Duodenal mucosa (tissue), 2 donors: Measurements from ENCODE around the gene WDFY3.
"Not testable (repeated sequence)": the region's sequence is repeated elsewhere in the genome, so short reads cannot be mapped to it uniquely, and the experiment has no call there.

Experiments
- H3K27ac ChIP-seq: one replicate; pipeline ENCODE4 v1.7.0; 2013; ENCODE audit warnings: low read depth, low read length
- H3K27me3 ChIP-seq, 2 donors: one replicate each; pipeline ENCODE4 v1.7.0; 2013; ENCODE audit warnings: low read length in 2 of 2, control low read depth in 1 of 2; ENCODE audit not compliant: insufficient read depth in 2 of 2, control insufficient read depth in 1 of 2
- H3K36me3 ChIP-seq, 2 donors: one replicate each; pipeline ENCODE4 v1.7.0; 2013; ENCODE audit warnings: low read length in 2 of 2, control low read depth in 1 of 2; ENCODE audit not compliant: insufficient read depth in 2 of 2, control insufficient read depth in 1 of 2
- H3K4me1 ChIP-seq, 2 donors: one replicate each; pipeline ENCODE4 v1.7.0; 2013; ENCODE audit warnings: low read length in 2 of 2, control low read depth in 1 of 2; ENCODE audit not compliant: insufficient read depth in 2 of 2, control insufficient read depth in 1 of 2
- H3K4me3 ChIP-seq, 2 donors: one replicate each; pipeline ENCODE4 v1.7.0; 2013; ENCODE audit warnings: low read length in 2 of 2, low read depth in 1 of 2
- H3K9ac ChIP-seq, 2 donors: one replicate each; pipeline ENCODE4 v1.7.0; 2013; ENCODE audit warnings: low read length in 2 of 2, low read depth in 1 of 2
- H3K9me3 ChIP-seq, 2 donors: one replicate each; pipeline ENCODE4 v1.7.0; 2013; ENCODE audit warnings: low read length in 2 of 2, control low read depth in 1 of 2; ENCODE audit not compliant: control insufficient read depth in 1 of 2

The WDFY3 gene

GRCh38 chr4:84677995-84678394, 288.5 kb downstream of the WDFY3 start:
- Histone ChIP-seq H3K27me3 (no peaks in the 10 kb centered on the region), H3K4me3 (no peak overlapping the region), H3K9ac (no peak overlapping the region), H3K4me1 (peaks cover 17 to 20% of the 10 kb centered on the region in 2 donors), H3K9me3 (no peaks in the 10 kb centered on the region), H3K27ac (no peak overlapping the region), H3K36me3 (peaks cover 12 to 39% of the 10 kb centered on the region in 2 donors)

GRCh38 chr4:84677093-84677492, 289.4 kb downstream of the WDFY3 start:
- Histone ChIP-seq H3K9me3 (no peaks in the 10 kb centered on the region), H3K9ac (no peak overlapping the region), H3K27ac (no peak overlapping the region), H3K4me3 (no peak overlapping the region), H3K36me3 (peaks cover 12 to 37% of the 10 kb centered on the region in 2 donors), H3K4me1 (peaks cover 10 to 15% of the 10 kb centered on the region in 2 donors), H3K27me3 (no peaks in the 10 kb centered on the region)

- Histone ChIP-seq H3K27ac (no peak overlapping the region), H3K27me3 (no peaks in the 10 kb centered on the region), H3K4me3 (no peak overlapping the region), H3K4me1 (no peaks in the 10 kb centered on the region), H3K9ac (no peak overlapping the region), H3K9me3 (no peaks in the 10 kb centered on the region), H3K36me3 (peaks cover 12 to 38% of the 10 kb centered on the region in 2 donors)
Measured at GRCh38 chr4:84673475-84674240, 292.8 kb downstream of the WDFY3 start.

- no peak overlapping the region for H3K9ac ChIP-seq
- no peaks in the 10 kb centered on the region for H3K27me3 ChIP-seq
- H3K36me3 ChIP-seq: peaks cover 10 to 29% of the 10 kb centered on the region in 2 donors
- H3K4me1 ChIP-seq: no peaks in the 10 kb centered on the region
- H3K9me3 ChIP-seq: no peaks in the 10 kb centered on the region
- H3K27ac ChIP-seq: no peak overlapping the region
- no peak overlapping the region for H3K4me3 ChIP-seq
Measured at GRCh38 chr4:84672177-84672576, 294.3 kb downstream of the WDFY3 start.

- Histone ChIP-seq H3K27me3 (no peaks in the 10 kb centered on the region), H3K4me3 (no peak overlapping the region), H3K9me3 (no peaks in the 10 kb centered on the region), H3K4me1 (no peaks in the 10 kb centered on the region), H3K27ac (no peak overlapping the region), H3K36me3 (peaks cover 0 to 11% of the 10 kb centered on the region in 2 donors), H3K9ac (no peak overlapping the region)
Measured at GRCh38 chr4:84669201-84669600, 297.3 kb downstream of the WDFY3 start.

GRCh38 chr4:84666439-84666838, 300.1 kb downstream of the WDFY3 start:
- no peak overlapping the region for H3K4me3 ChIP-seq
- no peaks in the 10 kb centered on the region for H3K9me3 ChIP-seq
- H3K36me3 ChIP-seq: peaks cover 0 to 6% of the 10 kb centered on the region in 2 donors
- no peak overlapping the region for H3K27ac ChIP-seq
- no peak overlapping the region for H3K9ac ChIP-seq
- H3K4me1 ChIP-seq: peaks cover 9 to 16% of the 10 kb centered on the region in 2 donors
- no peaks in the 10 kb centered on the region for H3K27me3 ChIP-seq

- not testable (repeated sequence) for H3K27me3 ChIP-seq, H3K4me3 ChIP-seq, H3K9ac ChIP-seq, H3K36me3 ChIP-seq, H3K27ac ChIP-seq, H3K9me3 ChIP-seq
- peaks cover 21 to 33% of the 10 kb centered on the region in 2 donors for H3K4me1 ChIP-seq
Measured at GRCh38 chr4:84664767-84665166, 301.7 kb downstream of the WDFY3 start.

- Histone ChIP-seq H3K9me3 (peaks cover 0 to 5% of the 10 kb centered on the region in 2 donors), H3K4me1 (peaks cover 21 to 35% of the 10 kb centered on the region in 2 donors), H3K4me3 (peak overlapping the region in 1 of 2 donors; percentile 33), H3K27me3 (no peaks in the 10 kb centered on the region), H3K9ac (no peak overlapping the region), H3K27ac (no peak overlapping the region), H3K36me3 (no peaks in the 10 kb centered on the region)
Measured at GRCh38 chr4:84661191-84661939, 305.1 kb downstream of the WDFY3 start.

- Histone ChIP-seq H3K27me3 (no peaks in the 10 kb centered on the region), H3K9ac (no peak overlapping the region), H3K36me3 (no peaks in the 10 kb centered on the region), H3K27ac (no peak overlapping the region), H3K4me1 (peaks cover 21 to 35% of the 10 kb centered on the region in 2 donors), H3K4me3 (peak overlapping the region in 1 of 2 donors; percentile 33), H3K9me3 (peaks cover 0 to 5% of the 10 kb centered on the region in 2 donors)
Measured at GRCh38 chr4:84660606-84661005, 305.9 kb downstream of the WDFY3 start.

- H3K36me3 ChIP-seq: peaks cover 5 to 27% of the 10 kb centered on the region in 2 donors
- no peaks in the 10 kb centered on the region for H3K27me3 ChIP-seq
- H3K9me3 ChIP-seq: no peaks in the 10 kb centered on the region
- H3K27ac ChIP-seq: no peak overlapping the region
- H3K4me1 ChIP-seq: peaks cover 0 to under 1% of the 10 kb centered on the region in 2 donors
- H3K9ac ChIP-seq: no peak overlapping the region
- H3K4me3 ChIP-seq: no peak overlapping the region
Measured at GRCh38 chr4:84652478-84652877, 314.0 kb downstream of the WDFY3 start.
